DMS 273 (cell line): ENCODE measurements around the gene CALML6.

Experiments used
- DNase-seq: peaks from one replicate; lab custom pipeline; 2025; ENCODE audit not compliant: unreplicated experiment; lab: John Stamatoyannopoulos, UW

Gene CALML6

GRCh38 chr1:1910033-1910465 is 5.0 kb upstream of the CALML6 start:
- no peak for DNase-seq

- DNase-seq, result no peak
Measured at GRCh38 chr1:1910651-1911331, 4.3 kb upstream of the CALML6 start.

DNA sequence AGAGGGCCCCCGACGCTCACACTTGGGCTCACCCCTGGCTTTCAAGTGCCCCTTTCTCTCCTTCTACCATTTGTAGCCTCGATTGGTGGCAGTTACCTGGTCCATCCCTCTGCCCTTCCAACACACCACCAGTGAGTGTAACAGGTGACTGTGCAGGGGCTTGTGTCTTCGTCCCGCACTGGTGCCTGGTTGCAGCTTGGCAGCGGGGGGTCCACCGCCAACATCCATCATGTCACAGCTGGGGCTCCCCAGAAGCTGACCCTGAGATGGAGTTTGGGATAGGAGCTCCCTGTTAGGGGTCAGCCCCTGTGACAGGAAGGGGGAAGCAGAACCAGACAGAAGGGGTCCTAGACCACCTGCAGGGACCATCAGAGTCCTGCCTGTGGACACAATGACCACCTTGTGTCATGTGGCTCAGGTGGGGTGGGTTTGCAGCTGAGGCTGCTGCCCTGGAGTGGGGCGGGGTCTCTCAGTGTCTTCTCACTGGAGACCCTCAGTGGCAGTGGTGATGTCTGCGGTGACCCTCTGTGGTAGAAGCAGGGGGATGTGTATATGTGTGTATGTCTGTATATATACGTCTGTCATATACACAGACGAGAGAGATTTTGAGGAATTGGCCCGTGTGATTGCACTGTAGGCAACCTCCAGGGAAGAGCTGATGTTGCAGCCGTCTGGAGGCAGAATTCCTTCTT is 3.6 kb upstream of the CALML6 start:
- no peak for DNase-seq

- DNase-seq, result peak; percentile 44
Measured at GRCh38 chr1:1914101-1914970, 724 bp upstream of the CALML6 start.

DNA sequence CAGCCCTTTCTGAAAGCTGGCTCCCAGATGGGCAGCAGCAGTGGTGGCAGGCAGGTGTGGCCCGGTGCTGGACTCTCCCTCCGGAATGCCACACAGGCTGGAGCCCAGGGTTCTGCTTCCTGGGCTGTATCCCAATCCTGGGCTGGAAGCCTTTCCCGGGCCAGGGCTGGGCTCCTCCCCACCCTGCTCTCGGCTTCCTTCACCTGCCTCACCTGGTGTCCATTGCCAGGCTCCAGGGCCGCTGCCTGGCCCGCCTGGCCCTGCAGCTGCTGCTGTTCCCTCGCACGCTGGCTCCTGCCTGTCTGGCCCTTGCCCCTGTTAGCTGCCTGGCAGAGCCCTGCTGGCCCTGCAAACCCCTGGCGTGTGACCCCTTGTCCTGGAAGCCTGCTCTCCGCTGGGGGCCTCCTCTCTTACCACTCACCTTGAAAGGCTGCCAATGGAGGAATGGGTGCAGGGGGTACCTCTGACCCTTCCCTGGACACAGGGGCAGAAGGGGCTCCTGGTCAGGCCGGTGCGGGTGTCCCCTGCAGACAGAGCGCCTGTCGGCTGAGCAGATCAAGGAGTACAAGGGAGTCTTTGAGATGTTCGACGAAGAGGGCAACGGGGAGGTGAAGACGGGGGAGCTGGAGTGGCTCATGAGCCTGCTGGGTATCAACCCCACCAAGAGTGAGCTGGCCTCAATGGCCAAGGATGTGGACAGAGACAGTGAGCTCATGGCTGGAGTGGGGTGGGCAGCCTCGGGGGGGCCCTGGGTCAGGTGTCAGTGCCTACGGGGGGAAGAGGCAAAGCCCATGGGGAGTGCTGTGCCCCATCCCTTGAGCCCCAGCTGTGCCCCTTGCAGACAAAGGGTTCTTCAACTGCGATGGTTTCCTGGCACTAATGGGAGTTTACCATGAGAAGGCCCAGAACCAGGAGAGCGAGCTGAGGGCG is 1.1 kb downstream of the CALML6 start:
- no peak for DNase-seq

DNA sequence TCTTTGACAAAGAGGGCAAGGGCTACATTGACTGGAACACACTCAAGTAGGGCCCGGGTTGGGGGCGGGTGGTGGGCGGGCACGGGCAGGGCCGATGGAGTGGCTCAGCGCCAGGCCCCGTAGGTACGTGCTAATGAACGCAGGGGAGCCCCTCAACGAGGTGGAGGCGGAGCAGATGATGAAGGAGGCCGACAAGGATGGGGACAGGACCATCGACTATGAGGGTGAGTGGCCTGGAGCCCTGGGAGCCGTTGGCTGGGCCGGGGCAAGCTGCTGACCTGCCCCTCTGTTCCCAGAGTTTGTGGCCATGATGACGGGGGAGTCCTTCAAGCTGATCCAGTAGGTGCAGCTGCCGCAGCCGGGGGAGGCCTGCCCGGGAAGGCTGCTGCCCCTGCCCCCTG is 1.8 kb downstream of the CALML6 start:
- no peak for DNase-seq

- DNase-seq, result no peak
Measured at GRCh38 chr1:1917304-1917976, 2.4 kb downstream of the CALML6 start.

DNA sequence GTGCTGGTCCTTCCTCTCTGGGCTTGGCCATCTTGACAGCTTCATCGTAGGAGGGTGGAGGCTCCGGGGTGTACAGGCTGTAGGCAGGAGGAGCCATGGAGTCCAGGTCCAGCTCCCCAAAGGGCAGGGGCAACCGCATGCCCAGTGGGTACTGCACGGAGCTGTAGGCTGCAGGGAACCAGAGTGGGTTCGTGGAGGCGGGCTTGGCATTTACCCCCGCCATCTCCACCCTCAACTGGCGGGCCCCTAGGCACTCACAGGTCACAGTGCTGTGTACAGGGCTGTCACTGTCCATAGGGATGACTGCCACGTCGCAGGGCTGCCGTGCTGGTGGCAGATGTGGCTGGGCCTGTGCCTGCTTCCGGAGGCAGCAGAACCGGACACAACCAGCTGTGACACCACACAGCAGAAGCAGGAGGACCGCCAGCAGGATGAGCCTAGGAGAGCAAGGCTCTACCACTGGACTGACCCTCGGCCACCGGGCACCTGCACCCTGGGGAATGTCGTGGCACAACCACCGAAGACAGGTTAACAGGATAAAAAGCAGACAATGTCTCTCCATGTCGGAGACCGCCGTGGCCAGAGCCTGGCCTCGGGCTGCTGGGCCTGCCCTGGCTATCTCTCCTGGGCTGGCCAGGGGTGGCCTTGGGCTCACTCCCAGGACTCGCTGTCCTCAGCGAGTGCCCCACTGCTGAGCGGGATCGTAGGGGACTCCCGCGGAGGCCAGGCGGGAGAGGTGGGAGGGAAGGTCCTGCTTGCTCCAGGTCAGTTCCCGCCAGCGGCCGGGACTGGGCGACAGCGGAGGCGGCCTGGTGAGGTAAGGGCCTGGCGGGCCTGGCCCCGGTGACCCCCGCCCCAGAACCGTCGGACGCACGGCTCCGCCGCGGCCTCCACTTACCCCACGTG is 3.2 kb downstream of the CALML6 start:
- no peak for DNase-seq

GRCh38 chr1:1918901-1919303 is 3.8 kb downstream of the CALML6 start, which contains the start of gene TMEM52:
TSS of gene TMEM52 (minus strand) at chr1:1919279. CDS start at chr1:1919265, 14 bp downstream.
- no peak for DNase-seq

DNA sequence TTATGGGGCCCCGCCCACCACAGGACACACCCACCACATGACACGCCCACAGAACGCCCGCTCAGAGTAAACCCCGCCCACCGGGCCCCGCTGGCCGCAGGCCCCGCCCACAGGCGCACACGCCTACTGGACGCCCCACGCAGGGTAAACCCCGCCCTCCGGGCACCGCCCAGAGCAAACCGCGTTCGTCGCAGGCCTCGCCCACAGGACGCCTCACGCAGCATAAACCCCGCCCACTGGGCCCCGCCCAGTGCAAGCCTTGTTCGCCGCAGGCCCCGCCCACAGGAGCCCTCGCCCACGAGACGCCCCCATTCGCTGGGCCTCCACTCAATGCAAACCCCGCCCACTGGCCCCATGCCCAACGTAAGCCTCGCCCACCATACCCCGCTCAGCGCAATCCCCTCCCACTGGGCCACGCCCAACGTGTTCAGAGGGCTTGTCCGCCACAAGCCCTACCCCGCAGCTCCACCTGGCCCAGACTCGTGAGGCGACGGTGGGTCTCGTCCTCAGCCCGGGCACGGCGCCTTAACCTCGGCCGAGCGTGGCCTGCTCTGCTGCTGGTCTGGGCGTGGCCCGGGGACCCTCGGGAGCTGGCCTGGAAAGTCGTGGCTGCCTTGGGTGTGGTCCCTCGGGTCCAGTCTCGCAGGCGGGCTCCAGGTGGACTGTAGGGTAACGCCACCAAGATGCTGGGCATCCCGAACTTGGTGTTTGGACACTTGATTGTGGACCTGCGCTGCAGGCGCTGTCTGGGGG is 4.4 kb downstream of the CALML6 start:
- DNase-seq, result peak; percentile 99

DNA sequence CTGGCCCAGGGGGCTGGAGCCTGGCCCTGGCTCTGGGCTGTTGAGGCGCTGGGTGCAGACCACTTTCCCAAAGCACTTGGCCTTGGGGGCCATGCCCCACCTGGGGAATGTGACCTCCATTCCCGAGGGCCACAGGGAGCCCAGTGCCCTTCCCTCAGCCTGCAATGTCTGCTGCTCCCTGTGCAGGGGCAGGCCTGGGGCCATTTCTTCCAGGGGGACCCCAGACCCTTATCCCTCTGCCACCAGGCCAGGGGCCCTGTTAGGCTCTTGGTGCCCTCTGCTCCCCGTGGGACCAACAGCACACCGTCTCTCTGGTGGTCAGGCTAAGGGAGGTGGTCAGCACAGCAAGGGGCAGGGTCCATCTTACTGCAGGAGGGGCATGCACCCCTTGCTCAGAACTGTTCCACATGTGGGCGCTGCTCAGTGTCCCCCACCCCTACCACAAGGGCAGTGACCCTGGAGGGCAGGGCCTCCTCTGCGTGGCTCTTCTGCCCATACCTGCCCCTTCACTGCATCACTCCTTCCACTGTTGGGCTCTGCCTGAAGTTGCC is 5.1 kb downstream of the CALML6 start:
- DNase-seq, result no peak

GRCh38 chr1:1920608-1921458 is 5.8 kb downstream of the CALML6 start:
- peak; percentile 68 for DNase-seq

- no peak for DNase-seq
Measured at GRCh38 chr1:1921459-1921862, 6.4 kb downstream of the CALML6 start.

DNA sequence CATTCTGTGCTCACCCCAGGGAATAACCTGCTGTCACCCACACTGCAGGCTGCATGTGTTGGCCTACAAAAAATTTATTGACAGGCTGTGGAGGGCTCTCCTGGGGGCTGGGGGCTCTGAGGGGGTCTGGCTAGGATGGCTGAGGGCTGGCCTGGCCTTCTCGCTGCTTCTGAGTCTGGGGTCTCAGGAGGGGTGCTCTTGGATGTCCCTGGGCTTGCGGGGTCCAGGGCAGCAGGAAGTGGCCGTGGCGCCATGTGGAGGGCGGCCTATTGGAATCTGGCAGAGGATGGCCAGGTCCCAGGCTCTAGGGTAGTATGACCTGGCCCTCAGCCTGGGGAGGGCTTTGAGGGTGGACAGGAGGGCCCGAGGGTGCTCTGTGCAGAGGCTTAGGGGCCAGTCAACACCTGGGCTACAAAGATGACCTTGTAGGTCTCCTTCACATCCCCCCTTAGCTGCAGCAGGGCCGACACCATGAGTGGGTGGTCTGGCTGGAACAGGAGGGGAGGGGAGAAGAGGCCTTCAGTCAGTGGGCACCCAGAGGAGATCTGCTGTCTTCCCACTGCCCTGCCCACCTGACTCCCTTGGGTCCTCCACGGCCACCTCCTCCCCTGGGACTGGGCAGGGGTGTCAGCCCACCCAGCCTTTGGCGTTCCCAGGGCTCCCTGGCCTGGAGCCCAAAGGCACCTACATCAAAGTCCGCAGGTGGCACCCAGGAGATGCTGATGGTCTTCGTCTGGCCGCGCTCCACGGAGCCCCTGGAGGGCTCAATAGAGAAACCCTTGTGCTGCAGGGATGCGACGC is 7.0 kb downstream of the CALML6 start:
- no peak for DNase-seq

- DNase-seq, result no peak
Measured at GRCh38 chr1:1922702-1922955, 7.6 kb downstream of the CALML6 start.
